Ovary (tissue), 9 donors: Measurements from ENCODE around the gene DDB1. TPM values are rescaled to one million over a fixed set of nuclear protein-coding genes. Genes with fewer than 3 reads are reported as not detected.

ENCODE experiments used
- DNase-seq, 5 donors: peaks; one replicate each; pipeline ENCODE4 v3.0.0-alpha.2; 2019 to 2020
- H3K27ac ChIP-seq, 2 donors: fragments of 200-600 bp; one replicate each; pipeline versions ENCODE4 v1.5.1 to v1.8.0; 2019 to 2022
- H3K27me3 ChIP-seq: fragments of 200-600 bp; one replicate; pipeline ENCODE4 v1.8.0; 2022
- H3K36me3 ChIP-seq: fragments of 200-600 bp; sonication (generic); one replicate; pipeline ENCODE4 v1.5.1; 2019
- H3K4me1 ChIP-seq: one replicate; pipeline ENCODE4 v1.8.1; 2013; ENCODE audit warnings: mild to moderate bottlenecking, moderate library complexity; ENCODE audit not compliant: insufficient read depth
- H3K4me3 ChIP-seq: fragments of 200-600 bp; sonication (generic); one replicate; pipeline ENCODE4 v1.5.1; 2017
- H3K9me3 ChIP-seq, 2 donors: fragments of 200-600 bp in 1 of 2; sonication (generic) in 1 of 2; one replicate each; pipeline versions ENCODE4 v1.5.1 to v1.8.1; 2013 to 2019; ENCODE audit warnings: mild to moderate bottlenecking in 1 of 2, moderate library complexity in 1 of 2
- EP300 ChIP-seq: sonication (generic); formaldehyde crosslinking; IDR thresholded peaks from one replicate; pipeline ENCODE4 v1.6.1; 2017; ENCODE audit warnings: antibody characterized with exemption
- POLR2A ChIP-seq: fragments of 450-650 bp; IDR thresholded peaks from one replicate; pipeline ENCODE4 v1.6.1; 2017; ENCODE audit warnings: antibody characterized with exemption, mild to moderate bottlenecking, moderate library complexity
- WGBS, 3 donors: extraction: QIAGEN DNeasy Blood & Tissue Kit in 1 of 3; methylation state at CpG; one replicate each; pipeline versions ENCODE4 v1.1.5 to v1.1.7; 2013 to 2017; 5-methylcytosine and 5-hydroxymethylcytosine counted together
- intact Hi-C, 4 donors: fragments of 100-400 bp; cut with DNase I; formaldehyde crosslinking; loops; one replicate each; pipeline versions ENCODE4 v1.11.0 to v1.15.1; 2022 to 2023
- polyA plus RNA-seq, 2 donors: library from polyadenylated mRNA; stranded (reverse); fragments of 200-250 nt in 1 of 2; fragments of 350-450 nt in 1 of 2; fragmentation: Illumina TruSeq in 1 of 2; extraction: RNeasy Lipid Tissue Mini Kit (QIAGEN cat#74804) in 1 of 2; gene quantifications; one replicate each; pipeline ENCODE4 v1.2.3, GENCODE V29; 2013 to 2014
- total RNA-seq, 7 donors: library from RNA; depleted of rRNA in 2 of 7; stranded (reverse); fragments of >200 nt in 2 of 7; fragmentation: NEBNext Ultra II Directional in 3 of 7; extraction: Animal tissue kit (Norgen Biotek cat#: 25700) in 3 of 7; gene quantifications; one replicate each; pipeline versions ENCODE4 v1.1.0 to v1.2.4, GENCODE V29; 2016 to 2023
- TF ChIP-seq, protein P1 (sequence below), 3 donors: fragments of 450-650 bp in 2 of 3; fragments of 200-600 bp in 1 of 3; IDR thresholded peaks; one replicate each; pipeline versions ENCODE4 v1.5.1 to v1.8.0; 2016 to 2022; ENCODE audit warnings: antibody characterized with exemption in 3 of 3, mild to moderate bottlenecking in 1 of 3
- donor health status: DM: no; HTN: no; CAD: no; lungs with moderate emphysema.
- donor health status: DM: no; HTN: no; CAD: no.
- donor health status: Bipolar disorder and iron deficiency.
- donor health status: DM: yes; HTN: yes; CAD: no.
- donor health status: DM: no; HTN: no; CAD: no.
- donor health status: DM: yes; HTN: yes; CAD: no.

The DDB1 gene
- total and polyA plus RNA-seq, 9 donors: 117 to 270 (median 217) TPM

DNA sequence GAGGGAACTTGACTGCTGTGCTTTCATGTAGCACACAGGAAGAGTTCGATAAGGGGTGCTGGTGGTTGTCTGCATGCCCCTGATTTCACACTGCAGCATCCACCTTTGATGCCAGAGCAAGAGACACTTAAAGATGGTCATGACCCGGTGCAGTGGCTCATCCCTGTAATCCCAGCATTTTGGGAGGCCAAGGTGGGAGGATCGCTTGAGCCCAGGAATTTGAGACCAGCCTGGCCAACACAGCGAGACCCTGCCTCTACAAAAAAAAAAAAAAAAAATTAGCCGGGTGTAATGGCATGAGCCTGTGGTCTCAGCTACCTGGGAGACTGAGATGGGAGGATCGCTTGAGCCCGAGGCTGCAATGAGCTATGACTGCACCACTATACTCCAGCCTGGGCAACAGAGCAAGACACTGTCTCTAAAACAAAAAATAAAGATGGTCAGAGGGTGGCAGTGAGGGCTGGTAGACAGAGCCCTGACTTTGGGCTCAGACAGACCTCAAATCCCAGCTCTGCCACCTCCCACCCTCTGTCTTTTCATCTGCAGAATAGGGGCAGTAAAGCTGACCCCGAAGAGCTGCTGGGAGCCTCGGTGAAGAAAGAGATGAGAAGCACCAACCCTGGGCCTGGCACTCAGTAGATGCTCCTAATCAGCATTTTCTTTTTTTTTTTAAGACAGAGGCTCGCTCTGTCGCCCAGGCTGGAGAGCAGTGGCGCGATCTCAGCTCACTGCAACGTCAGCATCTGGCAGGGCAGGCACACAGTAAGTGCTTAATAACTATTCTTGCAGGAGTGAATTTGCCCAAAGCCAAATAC, 55.5 kb downstream of the DDB1 start:
- Histone ChIP-seq H3K27ac (no peak overlapping the region), H3K4me3 (no peak overlapping the region), H3K36me3 (no peaks in the 10 kb centered on the region), H3K27me3 (no peaks in the 10 kb centered on the region), H3K4me1 (peaks cover 2% of the 10 kb centered on the region), H3K9me3 (no peaks in the 10 kb centered on the region)
- 60 to 64% (median 61%) methylated on average over 14 of the region's 14 CpGs for WGBS, 3 donors
- intact Hi-C loops: no loop called here
- DNase-seq: no peak
- TF ChIP-seq POLR2A: no peak
- TF ChIP-seq, protein P1, sequence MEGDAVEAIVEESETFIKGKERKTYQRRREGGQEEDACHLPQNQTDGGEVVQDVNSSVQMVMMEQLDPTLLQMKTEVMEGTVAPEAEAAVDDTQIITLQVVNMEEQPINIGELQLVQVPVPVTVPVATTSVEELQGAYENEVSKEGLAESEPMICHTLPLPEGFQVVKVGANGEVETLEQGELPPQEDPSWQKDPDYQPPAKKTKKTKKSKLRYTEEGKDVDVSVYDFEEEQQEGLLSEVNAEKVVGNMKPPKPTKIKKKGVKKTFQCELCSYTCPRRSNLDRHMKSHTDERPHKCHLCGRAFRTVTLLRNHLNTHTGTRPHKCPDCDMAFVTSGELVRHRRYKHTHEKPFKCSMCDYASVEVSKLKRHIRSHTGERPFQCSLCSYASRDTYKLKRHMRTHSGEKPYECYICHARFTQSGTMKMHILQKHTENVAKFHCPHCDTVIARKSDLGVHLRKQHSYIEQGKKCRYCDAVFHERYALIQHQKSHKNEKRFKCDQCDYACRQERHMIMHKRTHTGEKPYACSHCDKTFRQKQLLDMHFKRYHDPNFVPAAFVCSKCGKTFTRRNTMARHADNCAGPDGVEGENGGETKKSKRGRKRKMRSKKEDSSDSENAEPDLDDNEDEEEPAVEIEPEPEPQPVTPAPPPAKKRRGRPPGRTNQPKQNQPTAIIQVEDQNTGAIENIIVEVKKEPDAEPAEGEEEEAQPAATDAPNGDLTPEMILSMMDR (IDR thresholded peaks at IDR 0.05): no peak
- TF ChIP-seq EP300: no peak

DNA sequence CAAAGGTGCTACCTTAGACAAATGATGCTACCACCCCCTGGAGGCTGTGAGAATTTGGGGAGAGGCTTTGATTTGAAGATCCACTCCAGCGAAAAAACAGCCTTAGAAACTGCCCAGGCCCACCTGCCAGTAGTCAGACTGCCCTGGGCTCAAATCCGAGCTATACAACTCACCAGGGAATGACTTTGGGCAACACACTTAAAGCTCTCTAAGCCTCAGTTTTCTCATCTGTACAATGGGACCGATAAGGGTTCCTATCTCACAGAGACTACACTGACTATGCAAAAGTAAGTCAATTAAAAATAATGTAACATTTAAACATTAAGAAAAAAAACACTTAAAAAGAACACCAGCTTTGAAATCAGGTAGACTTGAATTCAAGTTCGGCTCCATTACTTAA, 57.7 kb downstream of the DDB1 start:
- no peaks in the 10 kb centered on the region for H3K4me1 ChIP-seq
- intact Hi-C loops: no loop called here
- no peaks in the 10 kb centered on the region for H3K9me3 ChIP-seq
- H3K27ac ChIP-seq: no peak overlapping the region
- no peaks in the 10 kb centered on the region for H3K27me3 ChIP-seq
- TF ChIP-seq, protein P1 (IDR thresholded peaks at IDR 0.05): no peak
- TF ChIP-seq EP300: no peak
- no peak for TF ChIP-seq POLR2A
- no peak overlapping the region for H3K4me3 ChIP-seq
- no peak for DNase-seq
- no peaks in the 10 kb centered on the region for H3K36me3 ChIP-seq
- 91 to 97% (median 95%) methylated on average over 4 of the region's 4 CpGs for WGBS, 3 donors

DNA sequence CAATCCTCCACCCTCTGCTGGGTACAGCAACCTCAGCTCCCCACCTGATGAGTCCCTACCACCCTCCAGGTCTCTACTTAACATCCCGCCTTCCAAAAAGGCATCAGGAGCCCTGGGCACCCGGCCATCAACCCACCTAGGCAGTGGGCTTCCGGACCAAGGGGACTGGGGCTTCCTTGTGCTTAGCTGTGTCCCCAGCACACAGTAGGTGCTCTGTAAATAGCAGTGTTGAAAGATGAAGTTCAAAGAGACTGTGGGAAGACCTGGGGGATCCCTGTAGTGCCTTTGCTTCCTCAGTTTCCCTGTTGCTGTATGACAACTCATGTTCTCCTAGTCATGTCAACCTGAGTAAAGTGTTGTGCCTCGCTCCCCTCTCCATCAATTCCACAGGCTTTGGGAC, 58.8 kb downstream of the DDB1 start:
- H3K4me3 ChIP-seq: no peak overlapping the region
- H3K4me1 ChIP-seq: no peaks in the 10 kb centered on the region
- TF ChIP-seq POLR2A: no peak
- TF ChIP-seq EP300: no peak
- TF ChIP-seq, protein P1 (IDR thresholded peaks at IDR 0.05): no peak
- no peak overlapping the region for H3K27ac ChIP-seq
- H3K27me3 ChIP-seq: no peaks in the 10 kb centered on the region
- intact Hi-C loops: no loop called here
- WGBS, 3 donors: 94 to 99% (median 96%) methylated on average over 4 of the region's 4 CpGs
- DNase-seq: no peak
- no peaks in the 10 kb centered on the region for H3K9me3 ChIP-seq
- H3K36me3 ChIP-seq: no peaks in the 10 kb centered on the region

DNA sequence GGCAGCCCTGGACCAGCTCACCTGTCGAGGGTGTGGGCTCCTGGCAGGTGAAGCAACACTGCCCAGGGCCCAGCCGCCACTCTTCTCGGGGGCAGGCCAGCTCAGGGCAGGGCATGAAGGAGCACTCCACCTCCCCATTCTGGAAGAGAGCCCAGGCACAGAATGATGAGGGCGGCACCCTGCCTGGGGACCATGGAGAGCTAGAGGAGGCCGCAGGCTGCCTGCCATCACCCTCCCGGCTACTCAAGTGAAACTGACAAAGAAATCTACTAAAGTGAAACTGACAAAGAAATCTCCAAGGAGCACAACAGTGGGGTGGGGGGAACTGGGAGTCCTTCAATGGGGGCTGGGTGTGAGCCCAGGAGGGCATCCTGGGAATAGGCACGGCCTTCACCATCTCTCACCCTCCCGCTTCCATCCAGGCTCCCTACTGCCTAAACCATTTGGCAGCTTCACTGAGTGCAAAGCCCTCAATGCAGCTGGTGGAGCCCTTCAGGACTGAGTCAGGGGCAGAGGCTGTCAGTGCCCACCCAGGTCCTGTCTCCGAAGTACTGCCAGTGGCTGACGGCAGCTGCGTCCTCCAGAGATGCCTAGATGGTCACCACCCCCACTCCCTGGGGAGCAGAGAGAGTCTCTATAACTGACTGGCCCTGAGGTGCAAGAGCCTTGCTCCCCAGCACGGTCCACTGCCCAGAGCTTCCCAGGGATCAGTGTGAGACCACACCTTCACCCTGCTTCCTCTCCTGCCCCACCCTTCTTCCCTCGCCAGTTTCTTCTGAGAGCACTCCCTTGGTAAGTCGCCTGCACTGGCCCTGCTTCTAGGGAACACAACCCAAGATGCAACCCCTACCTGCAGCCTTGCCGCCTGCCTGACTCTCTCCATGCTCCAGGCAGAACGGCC, 59.5 kb downstream of the DDB1 start:
- WGBS, 3 donors: 82 to 87% (median 83%) methylated on average over 13 to 16 of the region's 16 CpGs
- no peaks in the 10 kb centered on the region for H3K4me1 ChIP-seq
- no peak for DNase-seq
- TF ChIP-seq POLR2A (no peak), EP300 (no peak)
- TF ChIP-seq, protein P1 (IDR thresholded peaks at IDR 0.05): no peak
- H3K9me3 ChIP-seq: no peaks in the 10 kb centered on the region
- H3K27ac ChIP-seq: no peak overlapping the region
- H3K36me3 ChIP-seq: no peaks in the 10 kb centered on the region
- H3K27me3 ChIP-seq: no peaks in the 10 kb centered on the region
- intact Hi-C loops: no loop called here
- no peak overlapping the region for H3K4me3 ChIP-seq
